ENCODE measurements around the gene KBTBD12.
A peak's percentile ranks its signal among the peaks of the same experiment; 100 is the strongest.

KBTBD12 gene

DNA sequence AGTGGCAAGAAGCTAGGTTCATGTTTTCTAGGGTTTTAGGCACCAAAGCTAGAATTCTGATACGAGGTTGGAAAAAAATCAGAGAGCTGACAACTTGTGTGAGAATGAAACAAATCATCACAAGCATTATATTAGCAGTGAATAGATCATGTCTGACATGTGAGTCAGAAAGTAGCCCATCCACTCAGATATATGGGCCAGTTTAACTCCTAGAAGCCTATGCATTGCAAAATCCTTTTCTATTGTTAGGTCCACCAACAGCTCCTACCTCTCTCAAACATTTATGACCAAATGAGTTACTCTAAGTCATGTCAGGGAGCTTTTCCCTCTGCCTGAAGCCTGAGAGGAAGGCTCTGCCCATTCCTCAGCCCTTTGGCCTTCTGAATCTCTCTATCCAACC, 44.0 kb downstream of the KBTBD12 start:
- no peak for DNase-seq (ENCODE audit: low spot score)
- in situ Hi-C loops (cut with MboI; ENCODE audit: low sequenced_read_pairs, unreplicated experiment): no loop called here
- TF ChIP-seq CTCF (IDR thresholded peaks at IDR 0.05; ENCODE audit: borderline replicate concordance, control extremely low read depth, extremely low read depth, insufficient read depth, missing control alignments): no peak

GRCh38 chr3:127959873-127960272, 44.8 kb downstream of the KBTBD12 start:
- in situ Hi-C loops (cut with MboI; ENCODE audit: low sequenced_read_pairs, unreplicated experiment): loop anchor here (10.0 kb wide), 1 partner anchor 315 kb away; no protein-coding TSS in a partner anchor
- DNase-seq (ENCODE audit: low spot score): peak; percentile 44
- peak; percentile 70 for TF ChIP-seq CTCF (IDR thresholded peaks at IDR 0.05; ENCODE audit: borderline replicate concordance, control extremely low read depth, extremely low read depth, insufficient read depth, missing control alignments)

- no peak for TF ChIP-seq CTCF (IDR thresholded peaks at IDR 0.05; ENCODE audit: borderline replicate concordance, control extremely low read depth, extremely low read depth, insufficient read depth, missing control alignments)
- in situ Hi-C loops (cut with MboI; ENCODE audit: low sequenced_read_pairs, unreplicated experiment): loop anchor here (10.0 kb wide), 1 partner anchor 316 kb away; no protein-coding TSS in a partner anchor
- no peak for DNase-seq (ENCODE audit: low spot score)
These were observed 45.5 kb downstream of the KBTBD12 start for GRCh38 chr3:127960421-127960965.

DNA sequence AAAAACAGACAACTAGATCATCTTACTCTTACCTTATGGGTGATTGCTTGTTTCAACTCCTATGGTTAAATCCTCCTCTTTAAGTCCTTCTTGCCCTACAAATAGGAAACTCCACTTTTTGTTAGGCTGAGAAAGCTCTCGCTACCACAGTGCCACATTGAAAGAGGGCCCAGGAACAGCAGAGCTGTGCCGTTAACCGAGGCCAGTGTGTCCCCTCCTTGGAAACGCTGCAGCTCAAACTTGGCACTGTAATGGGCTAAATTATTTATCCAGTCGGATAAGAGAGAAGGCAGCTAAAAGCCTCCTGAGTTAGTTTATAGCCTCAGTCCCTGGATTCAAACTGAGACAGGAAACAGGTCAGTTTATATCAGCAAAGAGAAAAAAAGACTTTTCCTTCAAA, 46.1 kb downstream of the KBTBD12 start:
- no peak for DNase-seq (ENCODE audit: low spot score)
- in situ Hi-C loops (cut with MboI; ENCODE audit: low sequenced_read_pairs, unreplicated experiment): loop anchor here (10.0 kb wide), 1 partner anchor 316 kb away; no protein-coding TSS in a partner anchor
- no peak for TF ChIP-seq CTCF (IDR thresholded peaks at IDR 0.05; ENCODE audit: borderline replicate concordance, control extremely low read depth, extremely low read depth, insufficient read depth, missing control alignments)

- DNase-seq (ENCODE audit: low spot score): no peak
- TF ChIP-seq CTCF (IDR thresholded peaks at IDR 0.05; ENCODE audit: borderline replicate concordance, control extremely low read depth, extremely low read depth, insufficient read depth, missing control alignments): no peak
- in situ Hi-C loops (cut with MboI; ENCODE audit: low sequenced_read_pairs, unreplicated experiment): loop anchor here (10.0 kb wide), 1 partner anchor 317 kb away; no protein-coding TSS in a partner anchor
These were observed 46.9 kb downstream of the KBTBD12 start for GRCh38 chr3:127961963-127962362.

- no peak for TF ChIP-seq CTCF (IDR thresholded peaks at IDR 0.05; ENCODE audit: borderline replicate concordance, control extremely low read depth, extremely low read depth, insufficient read depth, missing control alignments)
- in situ Hi-C loops (cut with MboI; ENCODE audit: low sequenced_read_pairs, unreplicated experiment): loop anchor here (10.0 kb wide), 1 partner anchor 318 kb away; no protein-coding TSS in a partner anchor
- DNase-seq (ENCODE audit: low spot score): no peak
These were observed 47.9 kb downstream of the KBTBD12 start for GRCh38 chr3:127962937-127963336.
